Measurements from ENCODE around the gene CENPT.
A peak's percentile ranks its signal among the peaks of the same experiment; 100 is the strongest.

Gene CENPT

DNA sequence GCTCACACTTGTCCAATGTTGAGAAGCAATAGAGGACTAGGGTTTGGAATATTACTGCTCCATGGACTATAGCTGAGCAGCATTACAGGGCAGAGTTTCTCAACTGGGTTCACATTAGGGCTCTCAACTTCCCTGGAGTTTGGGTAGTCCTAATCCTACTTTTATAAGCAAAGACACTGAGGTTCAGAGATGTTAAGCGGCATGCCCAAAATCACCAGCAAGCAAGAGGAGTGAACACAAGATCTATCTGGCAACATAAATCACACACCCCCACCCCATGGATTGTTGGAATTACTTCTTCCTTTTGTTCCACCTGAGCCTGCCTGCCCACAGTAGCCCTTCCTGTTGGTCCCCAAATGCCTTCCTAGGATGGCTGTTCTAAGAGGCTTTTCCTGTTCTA lies 35.6 kb downstream of the CENPT start:
- DNase-seq (ENCODE audit: low read depth in 2 of 3, low spot score in 2 of 3): no peak

DNA sequence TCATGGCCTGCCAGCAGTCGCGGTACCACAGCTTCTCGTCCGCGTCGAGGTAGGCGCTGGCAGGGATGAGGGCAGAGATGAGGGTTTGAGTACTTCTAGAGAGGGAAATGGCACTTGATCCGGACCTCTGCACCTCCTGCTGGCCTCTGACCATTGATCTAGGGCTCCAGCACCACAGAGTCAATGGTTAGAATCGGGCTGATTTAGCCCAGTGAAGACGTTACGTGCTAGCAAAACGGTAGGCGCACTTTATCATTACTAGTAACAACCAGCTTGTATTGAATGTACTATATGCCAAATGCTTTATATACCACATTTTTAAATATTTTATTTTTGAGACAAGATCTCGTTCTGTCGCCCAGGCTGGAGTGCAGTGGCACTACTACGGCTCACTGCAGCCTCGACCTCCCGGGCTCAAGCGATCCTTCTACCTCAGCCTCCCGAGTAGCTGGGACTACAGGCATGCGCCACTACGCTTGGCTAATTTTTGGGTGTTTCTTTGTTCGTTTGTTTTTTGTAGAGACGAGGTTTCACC lies 40.3 kb downstream of the CENPT start:
- DNase-seq (ENCODE audit: low read depth in 2 of 3, low spot score in 2 of 3): no peak

DNA sequence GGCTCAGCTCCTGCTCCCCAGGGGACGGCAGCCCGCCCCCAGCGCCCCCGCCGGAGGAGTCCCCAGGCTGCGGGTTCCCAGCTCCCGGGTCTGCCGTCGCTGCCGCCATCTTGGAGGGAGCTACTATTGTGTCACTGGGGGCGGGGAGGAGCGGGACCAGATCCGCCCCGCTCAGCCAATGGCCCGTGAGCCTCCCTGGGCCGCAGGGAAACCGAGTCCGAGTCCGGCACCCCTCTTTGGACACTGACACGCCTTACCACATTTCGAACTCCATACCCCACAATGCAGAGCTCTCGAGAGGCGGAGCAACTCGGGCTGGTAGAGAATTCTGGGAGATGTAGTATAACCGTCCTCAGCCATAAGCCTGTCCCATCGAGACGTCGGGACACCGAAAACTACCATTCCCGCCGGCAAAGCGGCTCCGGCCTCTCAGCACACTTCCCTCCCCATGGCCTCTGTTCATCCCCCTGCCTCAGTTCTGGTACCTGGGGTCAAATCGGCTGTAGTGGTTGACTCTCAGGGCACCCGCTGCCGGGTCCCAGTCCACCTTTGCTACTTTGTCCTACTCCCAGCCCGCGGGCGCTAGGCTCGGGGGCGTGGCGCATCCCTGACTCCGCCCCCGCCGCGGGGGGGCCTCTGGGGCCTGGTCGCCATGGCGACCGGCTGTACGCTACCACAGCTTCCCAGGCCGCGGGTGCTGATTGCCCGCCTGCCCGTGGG lies 40.9 kb downstream of the CENPT start, which contains the start of the genes RANBP10 and TSNAXIP1:
Gene RANBP10 (minus strand): TSS at position 133 of the 720 bp plus-strand sequence. CDS start 24 bp downstream, at position 109.
Gene TSNAXIP1 (plus strand): TSS at position 462 of the 720 bp plus-strand sequence. CDS start 261 bp downstream, outside the sequence.
- DNase-seq (ENCODE audit: low read depth in 2 of 3, low spot score in 2 of 3): peak; percentile 81 to 87 (median 84)

DNA sequence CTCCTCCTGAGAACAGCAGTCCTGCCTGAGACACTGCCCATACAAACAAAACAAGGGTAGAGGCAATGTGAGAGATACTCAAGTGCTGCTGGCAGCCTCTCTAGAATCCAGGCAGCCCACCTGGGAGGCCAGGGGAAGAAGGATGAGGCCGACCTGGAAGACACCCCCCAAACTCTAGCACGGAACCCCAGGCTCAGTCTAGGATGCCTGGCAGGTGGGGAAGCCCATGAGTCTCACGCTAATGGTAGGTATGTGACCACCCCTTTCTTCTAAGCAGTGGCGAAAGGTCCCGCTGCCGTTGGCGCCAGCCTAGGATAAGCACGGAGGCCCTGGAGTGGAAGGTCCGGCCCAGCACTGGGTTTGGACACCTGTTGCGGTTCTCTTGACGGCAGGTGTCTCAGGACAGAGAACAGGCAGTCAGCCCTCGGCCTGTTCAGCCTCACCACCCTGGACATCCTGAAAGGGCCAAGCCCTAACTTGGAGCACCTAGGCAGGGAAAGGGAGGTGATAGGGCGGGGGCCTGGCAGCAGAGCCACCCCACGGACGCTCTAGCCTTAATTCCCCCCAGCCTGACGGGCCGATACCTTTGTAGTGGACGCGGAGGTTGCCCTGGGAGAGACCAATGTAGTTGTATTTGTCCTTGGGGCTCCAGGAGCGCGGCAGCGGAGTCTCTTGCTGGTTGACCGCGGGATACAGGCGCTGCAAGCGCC lies 41.6 kb downstream of the CENPT start:
- no peak for DNase-seq (ENCODE audit: low read depth in 2 of 3, low spot score in 2 of 3)

DNA sequence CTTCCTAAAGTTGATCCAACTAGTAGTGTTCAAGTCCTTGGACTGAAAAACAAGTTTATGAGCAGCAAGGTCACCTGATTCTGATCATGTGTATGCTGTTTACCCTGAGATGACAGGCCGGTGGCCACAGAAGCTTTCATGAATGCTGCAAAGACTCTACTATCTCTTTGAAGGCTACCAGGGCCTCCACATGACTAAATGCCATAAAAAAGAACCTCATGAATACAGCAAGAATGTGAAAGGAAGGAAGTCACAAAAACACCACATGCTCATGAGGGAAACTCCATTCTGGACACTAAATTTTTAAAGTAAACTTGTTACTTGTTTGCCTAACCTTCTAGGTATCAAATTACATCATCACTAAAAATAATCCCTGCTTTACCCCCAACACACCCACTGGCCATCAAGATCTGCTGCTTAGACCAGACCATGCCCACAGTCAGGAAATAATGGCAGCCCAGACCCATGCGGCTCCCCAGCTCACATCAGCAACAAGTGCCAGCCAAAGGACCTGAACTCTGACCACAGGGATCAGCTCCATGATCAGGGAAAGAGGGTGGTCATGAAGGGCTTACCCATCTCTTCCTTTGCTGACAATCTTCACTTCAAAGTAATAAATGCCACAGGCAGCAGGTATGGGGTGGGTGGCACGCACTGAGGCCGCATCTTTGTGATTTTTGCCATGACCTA lies 42.5 kb downstream of the CENPT start:
- no peak for DNase-seq (ENCODE audit: low read depth in 2 of 3, low spot score in 2 of 3)

DNA sequence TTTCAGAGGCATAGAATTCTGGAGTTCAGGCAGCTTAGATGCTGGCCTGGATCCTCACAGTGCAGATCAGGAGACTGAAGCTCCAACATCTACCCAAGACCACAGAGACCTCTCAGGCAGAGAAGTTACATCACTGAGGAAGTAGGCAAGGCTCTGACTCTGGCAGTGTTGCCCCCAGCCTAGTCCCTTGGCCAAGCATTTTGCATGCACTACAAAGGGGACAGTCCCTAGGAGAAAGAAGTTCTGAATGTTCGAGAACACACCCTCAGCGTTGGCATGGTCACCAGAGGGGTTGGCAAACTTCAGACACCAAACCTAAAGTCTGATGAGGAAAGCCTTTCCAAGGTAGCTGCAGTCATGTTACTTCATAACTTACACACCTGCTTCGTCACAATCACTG lies 43.6 kb downstream of the CENPT start:
- DNase-seq (ENCODE audit: low read depth in 2 of 3, low spot score in 2 of 3): no peak

DNA sequence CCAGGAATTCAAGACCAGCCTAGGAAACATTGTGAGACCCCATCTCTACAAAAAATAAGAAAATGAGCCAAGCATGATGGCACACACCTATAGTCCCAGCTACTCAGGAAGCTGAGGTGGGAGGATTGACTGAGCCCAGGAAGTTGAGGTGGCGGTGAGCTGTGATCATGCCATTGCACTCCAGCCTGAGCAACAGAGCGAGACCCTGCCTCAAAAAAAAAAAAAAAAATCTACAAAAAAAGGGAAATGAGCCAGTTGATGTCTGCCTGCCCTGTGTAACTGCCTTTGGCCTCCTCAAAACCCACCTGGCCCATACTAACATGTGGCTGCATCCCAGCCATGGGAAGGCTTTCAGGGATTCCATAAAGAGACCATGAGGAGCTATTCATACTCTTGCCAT lies 45.6 kb downstream of the CENPT start:
- DNase-seq (ENCODE audit: low read depth in 2 of 3, low spot score in 2 of 3): no peak

DNA sequence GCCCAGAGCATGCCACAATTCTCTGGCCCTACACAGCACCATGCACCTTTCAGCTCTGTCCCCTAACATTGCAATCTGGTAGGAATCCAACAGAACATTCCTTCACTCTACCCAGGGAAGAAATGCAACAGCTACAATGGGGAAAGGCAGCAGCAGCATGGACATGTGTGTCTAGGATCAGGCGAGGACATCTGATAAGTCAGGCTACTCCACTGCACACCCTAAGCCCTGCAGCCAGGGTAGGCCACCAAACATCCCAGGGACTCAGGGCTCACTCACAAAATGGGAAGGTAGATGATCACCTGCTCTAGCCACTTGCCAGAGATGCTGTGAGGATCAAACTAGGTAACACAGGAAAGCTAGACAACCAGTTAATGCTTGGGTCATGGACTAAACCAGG lies 46.3 kb downstream of the CENPT start:
- no peak for DNase-seq (ENCODE audit: low read depth in 2 of 3, low spot score in 2 of 3)

DNA sequence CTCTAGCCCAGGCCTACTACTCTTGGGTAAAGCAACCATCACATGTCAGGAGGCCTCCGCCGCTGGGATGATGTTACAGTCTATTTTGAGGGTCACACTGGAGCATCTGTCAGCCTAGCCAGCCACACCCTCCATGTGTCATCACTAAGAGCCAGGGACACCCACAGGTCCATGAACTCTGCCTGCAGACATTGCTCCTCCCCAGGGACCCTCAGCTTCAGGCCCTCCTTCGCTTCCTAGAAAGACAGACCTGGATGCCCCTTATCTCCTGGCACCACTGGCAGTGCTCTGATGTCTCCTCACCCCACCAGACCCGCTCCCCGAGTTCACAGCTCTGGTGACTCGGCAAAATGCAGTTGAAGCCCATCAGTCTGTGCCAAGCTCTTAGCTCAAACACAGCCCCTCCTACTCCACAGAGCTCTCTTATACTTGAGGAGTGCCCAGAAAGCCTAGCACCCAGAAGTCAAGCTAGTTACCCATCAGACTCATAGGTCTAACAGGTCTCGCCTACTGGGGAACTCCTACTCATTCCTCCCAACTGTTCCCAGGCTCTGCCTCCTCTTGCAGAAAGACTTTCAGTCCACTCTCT lies 47.1 kb downstream of the CENPT start:
- DNase-seq (ENCODE audit: low read depth in 2 of 3, low spot score in 2 of 3): no peak

DNA sequence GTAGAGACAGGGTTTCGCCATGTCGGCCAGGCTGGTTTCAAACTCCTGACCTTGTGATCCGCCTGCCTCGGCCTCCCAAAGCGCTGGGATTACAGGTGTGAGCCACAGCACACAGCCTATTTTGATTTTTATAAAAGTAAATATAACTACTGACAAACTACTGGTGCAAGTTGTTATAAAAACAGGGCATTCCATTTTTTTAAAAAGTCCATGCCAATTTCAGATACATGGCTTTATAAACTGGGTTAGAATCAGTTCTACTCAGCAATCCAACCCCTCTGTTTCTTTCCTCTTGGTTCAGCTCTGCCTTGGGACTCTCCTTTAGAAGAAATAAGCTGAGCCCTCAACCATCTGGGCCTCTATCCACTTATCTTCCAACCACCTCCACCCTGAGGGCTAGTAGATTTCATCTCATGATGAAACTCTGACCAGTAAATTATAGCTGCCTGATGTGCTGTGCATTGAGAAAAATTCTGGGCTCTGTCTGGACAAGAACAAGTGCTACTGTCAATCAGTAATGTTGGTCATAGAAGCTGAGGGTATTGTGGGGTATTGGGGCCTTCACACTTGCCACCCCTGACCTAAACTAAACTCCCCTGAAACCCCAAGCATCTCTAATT lies 51.3 kb downstream of the CENPT start:
- DNase-seq (ENCODE audit: low read depth in 2 of 3, low spot score in 2 of 3): no peak

DNA sequence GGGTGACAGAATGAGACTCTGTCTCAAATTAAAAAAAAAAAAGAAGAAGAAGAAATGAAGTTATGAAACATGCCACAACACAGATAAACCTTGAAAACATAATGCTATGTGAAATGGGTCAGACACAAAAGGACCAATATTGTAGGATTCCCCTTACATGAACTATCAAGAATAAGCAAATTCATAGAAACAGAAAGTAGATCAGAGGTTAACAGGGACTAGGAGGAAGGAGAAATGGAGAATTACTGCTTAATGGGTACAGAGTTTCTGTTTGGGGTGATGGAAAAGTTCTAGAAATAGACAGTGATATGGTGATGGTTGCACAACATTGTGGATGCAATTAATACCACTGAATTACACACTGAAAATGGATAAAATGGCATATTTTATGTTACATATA lies 57.4 kb downstream of the CENPT start:
- DNase-seq (ENCODE audit: low read depth in 2 of 3, low spot score in 2 of 3): no peak

DNA sequence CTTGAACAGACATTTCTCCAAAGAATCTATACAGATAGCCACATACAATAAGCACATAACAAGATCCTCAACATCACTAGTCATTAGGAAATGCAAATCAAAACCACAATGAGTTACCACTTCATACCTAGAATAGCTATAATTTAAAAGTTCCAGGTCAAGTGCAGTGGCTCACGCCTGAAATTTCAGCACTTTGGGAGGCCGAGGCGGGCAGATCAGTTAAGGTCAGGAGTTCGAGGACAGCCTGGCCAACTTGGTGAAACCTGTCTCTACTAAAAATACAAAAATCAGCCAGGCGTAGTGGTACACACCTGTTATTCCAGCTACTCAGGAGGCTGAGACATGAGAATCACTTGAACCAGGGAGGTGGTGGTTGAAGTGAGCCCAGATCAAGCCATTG lies 61.0 kb downstream of the CENPT start:
- DNase-seq (ENCODE audit: low read depth in 2 of 3, low spot score in 2 of 3): no peak

DNA sequence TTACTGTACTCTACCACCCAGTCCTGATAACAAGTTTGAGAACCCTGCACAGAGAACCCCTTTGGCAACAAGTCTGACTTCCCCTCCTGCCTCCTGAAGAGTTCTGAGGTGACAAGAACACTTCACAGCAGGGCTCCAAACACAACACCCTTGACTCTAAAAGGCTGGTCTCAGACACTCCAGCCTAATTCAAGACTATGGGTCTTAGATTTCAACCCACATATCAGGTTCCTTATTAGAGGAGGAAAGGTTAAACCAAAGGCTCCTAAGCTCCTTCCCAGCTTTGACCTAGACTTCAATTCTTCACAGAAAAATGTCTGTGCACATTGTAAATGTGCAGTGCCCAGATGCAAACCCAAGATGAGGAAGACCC lies 64.2 kb downstream of the CENPT start:
- DNase-seq (ENCODE audit: low read depth in 2 of 3, low spot score in 2 of 3): no peak

DNA sequence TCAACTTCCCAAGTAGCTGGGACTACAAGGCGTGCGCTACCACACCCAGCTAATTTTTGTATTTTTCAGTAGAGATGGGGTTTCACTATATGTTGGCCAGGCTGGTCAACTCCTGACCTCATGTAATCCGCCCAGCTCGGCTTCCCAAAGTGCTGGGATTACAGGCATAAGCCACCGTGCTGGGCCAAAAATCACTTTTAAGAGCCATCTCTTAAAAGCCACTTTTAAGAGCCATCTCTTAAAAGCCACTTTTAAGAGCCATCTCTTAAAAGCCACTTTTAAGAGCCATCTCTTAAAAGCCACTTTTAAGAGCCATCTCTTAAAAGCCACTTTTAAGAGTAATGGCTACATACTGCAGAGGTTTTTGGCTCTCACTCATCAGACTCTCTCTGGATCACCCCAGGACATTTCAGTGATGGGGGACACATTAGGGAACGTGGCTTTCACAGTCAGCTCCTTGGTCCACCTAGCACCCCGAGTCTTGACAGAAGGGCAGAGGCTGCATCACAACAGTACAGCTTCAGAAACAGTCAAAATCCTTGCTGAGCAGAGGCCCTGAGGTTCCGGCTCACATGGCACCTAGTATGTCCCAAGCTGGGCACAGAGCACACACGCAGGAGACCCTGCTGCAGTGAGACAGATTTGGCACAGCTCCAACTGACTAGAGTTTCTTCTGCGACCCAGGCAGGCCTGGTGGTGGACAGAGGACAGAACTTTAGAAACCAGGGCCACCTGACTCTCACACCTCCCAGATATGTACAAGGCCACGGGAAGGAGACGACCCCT lies 64.7 kb downstream of the CENPT start:
- no peak for DNase-seq (ENCODE audit: low read depth in 2 of 3, low spot score in 2 of 3)

DNA sequence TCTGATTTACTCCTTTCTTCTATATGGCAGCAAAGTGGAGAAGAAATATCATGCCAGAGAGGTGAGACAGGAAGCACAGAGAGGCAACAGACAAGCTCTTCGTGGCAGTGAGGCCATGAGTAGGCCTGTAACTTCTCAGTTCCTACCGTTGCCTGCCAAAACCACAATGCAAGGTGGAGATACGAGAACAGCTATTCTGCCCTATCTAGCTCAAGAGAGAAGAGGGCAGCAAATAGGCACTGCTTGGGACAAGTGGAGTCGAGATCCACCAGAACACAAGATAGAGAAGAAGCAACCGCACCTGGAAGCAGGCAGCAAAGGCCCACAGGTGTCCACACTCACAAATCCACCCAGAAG lies 66.0 kb downstream of the CENPT start:
- DNase-seq (ENCODE audit: low read depth in 2 of 3, low spot score in 2 of 3): no peak

DNA sequence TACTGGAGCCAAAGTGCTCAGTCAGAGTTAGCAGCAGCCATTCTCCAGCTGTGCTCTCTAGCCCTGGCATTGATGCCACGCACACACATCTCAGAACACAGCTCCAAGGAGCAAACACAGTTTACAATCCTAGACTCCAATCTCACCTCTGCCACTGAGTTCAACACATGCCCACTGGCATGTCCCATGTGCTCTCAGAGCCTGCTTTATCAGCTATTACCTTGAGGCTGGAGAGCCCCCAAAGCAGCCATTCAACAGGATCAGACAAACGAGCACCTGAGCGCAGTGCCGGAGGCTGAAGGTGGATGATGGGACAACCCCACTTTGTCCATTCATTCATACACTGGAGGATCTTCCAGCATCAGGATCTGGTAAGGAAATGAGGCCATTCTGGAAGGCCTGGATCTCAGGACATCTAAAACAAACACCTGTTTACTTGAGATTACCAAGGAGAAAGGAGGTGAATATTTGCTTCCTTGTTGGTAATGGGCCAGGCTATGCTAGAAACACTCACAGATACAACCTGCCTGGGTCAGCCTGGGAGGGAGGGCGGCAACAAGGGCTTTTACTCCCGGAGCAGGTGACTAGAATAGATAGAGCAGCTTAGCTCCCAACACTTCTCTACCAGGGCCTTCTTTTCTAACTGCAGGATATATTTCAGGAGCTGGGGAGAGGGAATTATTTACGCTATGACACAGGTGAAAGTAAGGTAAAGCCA lies 66.5 kb downstream of the CENPT start:
- DNase-seq (ENCODE audit: low read depth in 2 of 3, low spot score in 2 of 3): no peak

DNA sequence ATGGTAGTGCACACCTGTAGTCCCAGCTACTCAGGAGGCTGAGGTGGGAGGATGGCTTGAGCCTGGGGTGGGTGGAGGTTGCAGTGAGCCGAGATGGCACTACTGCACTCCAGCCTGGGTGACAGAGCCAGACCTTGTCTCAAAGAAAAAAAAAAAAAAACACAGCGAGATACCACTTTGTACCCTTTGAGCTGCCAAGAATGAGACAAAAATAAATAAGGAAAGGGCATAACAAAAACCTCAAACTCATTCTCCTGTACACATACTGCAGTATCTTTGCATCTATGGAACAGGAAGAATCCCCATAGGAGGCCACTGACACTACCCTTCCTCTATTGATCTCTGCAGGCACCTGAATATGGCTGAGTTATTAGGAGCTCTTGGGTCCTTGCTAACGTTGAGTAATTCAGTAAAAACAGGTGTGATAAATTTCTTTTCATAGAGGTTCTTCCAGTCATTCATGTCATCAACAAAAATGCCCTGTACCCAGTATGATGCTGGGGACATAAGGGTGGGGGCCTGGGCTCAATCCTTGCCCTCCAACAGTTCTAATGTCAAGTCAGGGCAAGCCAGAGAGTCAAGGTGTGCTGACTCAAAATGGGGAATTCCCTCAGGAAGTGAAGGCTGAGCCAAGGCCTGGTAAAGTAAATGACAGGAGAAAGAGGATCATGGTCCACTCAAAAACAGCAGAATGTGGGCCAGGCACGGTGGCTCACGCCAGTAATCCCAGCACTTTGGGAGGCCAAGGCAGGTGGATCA lies 68.1 kb downstream of the CENPT start:
- DNase-seq (ENCODE audit: low read depth in 2 of 3, low spot score in 2 of 3): no peak

Measured in activated CD8-positive, alpha-beta memory T cell treated with anti-CD3 and anti-CD28 coated beads for 48 hours (primary cell).